DND-41 (cell line): ENCODE measurements around the gene SIGLEC1.

Experiments
- ATAC-seq: fragments of 200-7000 bp; cut with Tn5 transposase; 3 replicates; pipeline ENCODE4 v1.9.1; 2021; ENCODE audit warnings: low read depth; ENCODE audit not compliant: insufficient read depth
- DNase-seq: peaks from one replicate; pipeline ENCODE4 v3.0.0-alpha.2; 2020
- H2AFZ ChIP-seq: 2 replicates; pipeline ENCODE4 v1.6.0; 2012; ENCODE audit warnings: low read depth, low read length
- H3K27ac ChIP-seq: 2 replicates; pipeline ENCODE4 v1.5.1; 2012; ENCODE audit warnings: low read length, inconsistent platforms
- H3K27me3 ChIP-seq: fragments of 200-600 bp; sonication (generic); 2 replicates; pipeline ENCODE4 v1.6.0; 2012; ENCODE audit warnings: low read length, mild to moderate bottlenecking, inconsistent platforms; ENCODE audit not compliant: insufficient read depth, poor library complexity
- H3K36me3 ChIP-seq: 2 replicates; pipeline ENCODE4 v1.5.1; 2012; ENCODE audit warnings: low read length, inconsistent platforms; ENCODE audit not compliant: insufficient read depth
- H3K4me1 ChIP-seq: 2 replicates; pipeline ENCODE4 v1.5.1; 2012; ENCODE audit warnings: mild to moderate bottlenecking, low read length; ENCODE audit not compliant: insufficient read depth
- H3K4me2 ChIP-seq: 2 replicates; pipeline ENCODE4 v1.6.0; 2012; ENCODE audit warnings: mild to moderate bottlenecking, moderate library complexity, low read length, inconsistent platforms; ENCODE audit not compliant: insufficient read depth
- H3K4me3 ChIP-seq, 2 experiments: fragments of 200-600 bp in 1 of 2; shearing (Covaris generic) in 1 of 2; 2 replicates each; pipeline ENCODE4 v1.5.1; 2012 to 2016; ENCODE audit warnings: inconsistent platforms in 2 of 2, low read length in 2 of 2, mild to moderate bottlenecking in 2 of 2, low read depth in 1 of 2, moderate library complexity in 1 of 2
- H3K79me2 ChIP-seq: 2 replicates; pipeline ENCODE4 v1.6.0; 2012; ENCODE audit warnings: low read length, inconsistent platforms; ENCODE audit not compliant: insufficient read depth
- H3K9ac ChIP-seq: 2 replicates; pipeline ENCODE4 v1.6.0; 2012; ENCODE audit warnings: low read depth, mild to moderate bottlenecking, inconsistent platforms, low read length, moderate library complexity
- H3K9me3 ChIP-seq: 2 replicates; pipeline ENCODE4 v1.5.1; 2012; ENCODE audit warnings: low read length, moderate library complexity, mild to moderate bottlenecking, inconsistent platforms; ENCODE audit not compliant: insufficient read depth, severe bottlenecking
- H4K20me1 ChIP-seq: 2 replicates; pipeline ENCODE4 v1.6.0; 2012; ENCODE audit warnings: low read length; ENCODE audit not compliant: insufficient read depth
- EZH2 ChIP-seq: IDR thresholded peaks from 3 replicates; pipeline ENCODE4 v1.6.1; 2012; ENCODE audit warnings: borderline replicate concordance, low read depth, mild to moderate bottlenecking, moderate library complexity, low read length, inconsistent platforms; ENCODE audit not compliant: severe bottlenecking
- TF ChIP-seq, protein P1 (sequence below): IDR thresholded peaks from 2 replicates; pipeline ENCODE4 v1.5.1; 2012; ENCODE audit warnings: borderline replicate concordance, low read length, moderate library complexity, mild to moderate bottlenecking; ENCODE audit not compliant: poor library complexity, severe bottlenecking; ENCODE audit errors: extremely low read depth

SIGLEC1 gene

DNA sequence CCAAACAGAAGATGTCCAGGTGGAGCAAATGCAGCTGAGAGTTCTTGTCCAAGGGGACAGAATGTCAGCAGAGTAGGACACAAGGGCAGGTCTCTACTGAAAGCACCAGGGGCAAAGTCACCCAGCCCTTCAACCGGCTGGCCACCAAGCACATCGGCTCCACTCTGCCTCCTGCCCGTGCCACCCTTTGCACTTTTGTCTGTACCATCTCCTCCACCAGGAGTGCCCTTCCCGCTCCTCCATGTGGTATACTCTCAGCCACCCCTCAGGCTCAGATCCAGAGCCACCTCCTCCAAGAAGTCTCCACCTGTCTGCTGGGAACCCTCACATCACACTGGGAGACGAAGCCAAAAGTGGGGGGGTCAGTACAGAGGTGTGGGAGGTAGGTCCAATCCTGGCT is 16.0 kb upstream of the SIGLEC1 start:
- no peak overlapping the region for H3K4me3 ChIP-seq
- no peaks in the 10 kb centered on the region for H3K79me2 ChIP-seq
- no peak overlapping the region for H3K27ac ChIP-seq
- H3K9ac ChIP-seq: no peak overlapping the region
- H2AFZ ChIP-seq: no peak overlapping the region
- TF ChIP-seq, protein P1, sequence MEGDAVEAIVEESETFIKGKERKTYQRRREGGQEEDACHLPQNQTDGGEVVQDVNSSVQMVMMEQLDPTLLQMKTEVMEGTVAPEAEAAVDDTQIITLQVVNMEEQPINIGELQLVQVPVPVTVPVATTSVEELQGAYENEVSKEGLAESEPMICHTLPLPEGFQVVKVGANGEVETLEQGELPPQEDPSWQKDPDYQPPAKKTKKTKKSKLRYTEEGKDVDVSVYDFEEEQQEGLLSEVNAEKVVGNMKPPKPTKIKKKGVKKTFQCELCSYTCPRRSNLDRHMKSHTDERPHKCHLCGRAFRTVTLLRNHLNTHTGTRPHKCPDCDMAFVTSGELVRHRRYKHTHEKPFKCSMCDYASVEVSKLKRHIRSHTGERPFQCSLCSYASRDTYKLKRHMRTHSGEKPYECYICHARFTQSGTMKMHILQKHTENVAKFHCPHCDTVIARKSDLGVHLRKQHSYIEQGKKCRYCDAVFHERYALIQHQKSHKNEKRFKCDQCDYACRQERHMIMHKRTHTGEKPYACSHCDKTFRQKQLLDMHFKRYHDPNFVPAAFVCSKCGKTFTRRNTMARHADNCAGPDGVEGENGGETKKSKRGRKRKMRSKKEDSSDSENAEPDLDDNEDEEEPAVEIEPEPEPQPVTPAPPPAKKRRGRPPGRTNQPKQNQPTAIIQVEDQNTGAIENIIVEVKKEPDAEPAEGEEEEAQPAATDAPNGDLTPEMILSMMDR: no peak
- no peak for TF ChIP-seq EZH2
- ATAC-seq: no peak
- no peaks in the 10 kb centered on the region for H3K36me3 ChIP-seq
- H3K4me2 ChIP-seq: no peak overlapping the region
- peaks cover 23% of the 10 kb centered on the region for H3K27me3 ChIP-seq
- no peaks in the 10 kb centered on the region for H4K20me1 ChIP-seq
- no peak for DNase-seq
- H3K9me3 ChIP-seq: no peaks in the 10 kb centered on the region
- H3K4me1 ChIP-seq: no peaks in the 10 kb centered on the region

DNA sequence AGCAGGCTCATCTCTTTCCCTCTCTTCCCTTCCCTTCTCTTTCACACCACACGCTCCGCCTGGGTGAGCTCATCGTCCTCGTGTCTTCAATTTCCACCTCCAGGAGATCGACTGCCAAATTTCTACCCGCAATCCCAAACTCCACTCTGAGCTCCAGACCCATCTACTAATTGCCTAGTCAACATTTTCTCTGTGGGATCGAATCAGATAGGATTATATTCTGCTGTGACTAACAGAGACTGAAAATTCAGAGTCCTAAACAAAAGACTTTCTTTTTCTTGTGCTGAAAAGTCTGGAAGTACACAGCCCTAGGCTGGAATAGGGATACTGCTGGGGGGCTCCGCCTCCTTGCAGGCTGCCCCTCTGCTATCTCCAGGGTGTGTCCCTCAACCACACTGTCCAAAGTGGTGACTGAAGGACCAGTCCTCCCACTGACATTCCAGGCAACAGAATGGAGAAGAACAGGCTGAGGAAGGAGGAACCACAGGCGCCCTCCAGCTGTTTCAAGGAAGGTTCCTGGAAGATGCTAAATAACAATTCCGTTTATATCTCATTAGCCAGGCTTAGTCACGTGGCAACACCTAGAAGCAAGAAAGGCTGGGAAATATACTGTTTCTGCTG is 15.1 kb upstream of the SIGLEC1 start:
- Histone ChIP-seq H3K27ac (no peak overlapping the region), H3K27me3 (peaks cover 23% of the 10 kb centered on the region), H3K4me1 (no peaks in the 10 kb centered on the region), H3K4me2 (no peak overlapping the region), H3K4me3 (no peak overlapping the region), H3K79me2 (no peaks in the 10 kb centered on the region), H4K20me1 (no peaks in the 10 kb centered on the region), H2AFZ (no peak overlapping the region), H3K36me3 (no peaks in the 10 kb centered on the region), H3K9me3 (no peaks in the 10 kb centered on the region), H3K9ac (no peak overlapping the region)
- TF ChIP-seq, protein P1: no peak
- no peak for TF ChIP-seq EZH2
- ATAC-seq (no peak), DNase-seq (no peak)

DNA sequence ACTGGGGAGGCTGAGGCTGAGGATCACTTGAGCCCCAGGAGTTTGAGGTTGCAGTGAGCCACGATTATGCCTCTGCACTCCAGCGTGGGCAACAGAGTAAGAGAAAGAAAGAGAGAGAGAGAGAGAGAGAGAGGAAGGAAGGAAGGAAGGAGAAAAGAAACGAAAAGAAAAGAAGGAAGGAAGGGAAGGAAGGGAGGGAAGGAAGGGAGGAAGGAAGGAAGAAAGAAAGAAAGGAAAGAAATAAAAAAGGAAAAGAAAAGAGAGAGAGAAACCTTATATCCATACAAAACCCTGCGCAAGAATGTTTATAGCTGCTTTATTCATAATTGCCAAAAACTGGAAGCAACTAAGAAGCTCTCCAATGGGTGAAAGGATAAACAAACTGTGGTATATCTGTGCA is 12.0 kb upstream of the SIGLEC1 start:
- H3K4me1 ChIP-seq: no peaks in the 10 kb centered on the region
- H3K27ac ChIP-seq: no peak overlapping the region
- no peak for TF ChIP-seq EZH2
- TF ChIP-seq, protein P1: no peak
- ATAC-seq (no peak), DNase-seq (no peak)
- no peak overlapping the region for H3K4me3 ChIP-seq
- no peak overlapping the region for H3K4me2 ChIP-seq
- H4K20me1 ChIP-seq: no peaks in the 10 kb centered on the region
- H3K9me3 ChIP-seq: no peaks in the 10 kb centered on the region
- H2AFZ ChIP-seq: no peak overlapping the region
- H3K79me2 ChIP-seq: no peaks in the 10 kb centered on the region
- H3K27me3 ChIP-seq: peaks cover 11% of the 10 kb centered on the region
- no peak overlapping the region for H3K9ac ChIP-seq
- H3K36me3 ChIP-seq: no peaks in the 10 kb centered on the region
